VCaP (cell line): ENCODE measurements around the gene SLC4A1.

Experiments used
- H3K27ac ChIP-seq: fragments of 450-650 bp; 2 replicates; pipeline ENCODE4 v1.5.1; 2017
- TF ChIP-seq, protein P1 (sequence below): fragments of 450-650 bp; conservative IDR thresholded peaks from 2 replicates; pipeline ENCODE4 v1.5.1; 2017; ENCODE audit warnings: mild to moderate bottlenecking, moderate library complexity

SLC4A1 gene

DNA sequence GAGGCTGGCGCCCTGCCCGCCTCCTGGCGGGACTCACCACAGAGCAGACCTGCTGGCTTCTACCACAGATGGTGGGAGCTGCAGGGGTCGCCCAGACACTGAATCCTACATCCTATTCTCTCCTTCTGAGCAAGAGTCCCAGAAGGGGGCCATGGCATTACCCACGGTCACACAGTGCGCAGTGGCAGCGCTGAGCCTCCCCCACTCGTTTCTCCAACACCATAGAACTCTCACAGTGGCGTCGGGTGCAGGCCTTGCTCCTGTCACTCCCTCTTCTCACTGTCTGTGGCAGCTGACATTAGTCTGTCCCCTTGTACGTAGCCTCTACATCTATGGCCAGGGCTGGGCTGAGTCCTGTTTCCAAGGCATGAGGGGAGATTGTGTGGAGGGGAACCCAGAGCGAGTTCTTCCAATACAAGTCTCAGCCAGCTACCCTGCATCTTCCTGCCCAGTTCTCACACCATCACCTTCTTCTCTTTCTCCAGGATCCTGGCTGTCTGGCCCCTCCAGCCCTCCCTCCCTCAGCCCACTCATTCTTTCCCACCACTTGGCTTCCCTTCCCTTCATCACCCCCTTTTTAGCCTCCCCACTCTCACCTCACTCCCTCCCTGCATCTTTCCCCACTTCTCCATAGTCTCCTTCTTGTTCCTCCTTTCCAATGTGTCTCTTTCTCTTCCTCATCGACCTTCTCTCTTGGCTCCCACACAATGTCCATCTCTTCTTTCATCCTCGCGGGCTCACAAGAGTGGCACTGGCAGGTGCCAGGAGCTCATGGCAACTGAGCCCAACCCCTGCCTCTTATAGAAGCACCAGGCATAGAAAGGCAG, 54.3 kb downstream of the SLC4A1 start:
- H3K27ac ChIP-seq: no peak overlapping the region
- TF ChIP-seq, protein P1, sequence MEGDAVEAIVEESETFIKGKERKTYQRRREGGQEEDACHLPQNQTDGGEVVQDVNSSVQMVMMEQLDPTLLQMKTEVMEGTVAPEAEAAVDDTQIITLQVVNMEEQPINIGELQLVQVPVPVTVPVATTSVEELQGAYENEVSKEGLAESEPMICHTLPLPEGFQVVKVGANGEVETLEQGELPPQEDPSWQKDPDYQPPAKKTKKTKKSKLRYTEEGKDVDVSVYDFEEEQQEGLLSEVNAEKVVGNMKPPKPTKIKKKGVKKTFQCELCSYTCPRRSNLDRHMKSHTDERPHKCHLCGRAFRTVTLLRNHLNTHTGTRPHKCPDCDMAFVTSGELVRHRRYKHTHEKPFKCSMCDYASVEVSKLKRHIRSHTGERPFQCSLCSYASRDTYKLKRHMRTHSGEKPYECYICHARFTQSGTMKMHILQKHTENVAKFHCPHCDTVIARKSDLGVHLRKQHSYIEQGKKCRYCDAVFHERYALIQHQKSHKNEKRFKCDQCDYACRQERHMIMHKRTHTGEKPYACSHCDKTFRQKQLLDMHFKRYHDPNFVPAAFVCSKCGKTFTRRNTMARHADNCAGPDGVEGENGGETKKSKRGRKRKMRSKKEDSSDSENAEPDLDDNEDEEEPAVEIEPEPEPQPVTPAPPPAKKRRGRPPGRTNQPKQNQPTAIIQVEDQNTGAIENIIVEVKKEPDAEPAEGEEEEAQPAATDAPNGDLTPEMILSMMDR: no peak

DNA sequence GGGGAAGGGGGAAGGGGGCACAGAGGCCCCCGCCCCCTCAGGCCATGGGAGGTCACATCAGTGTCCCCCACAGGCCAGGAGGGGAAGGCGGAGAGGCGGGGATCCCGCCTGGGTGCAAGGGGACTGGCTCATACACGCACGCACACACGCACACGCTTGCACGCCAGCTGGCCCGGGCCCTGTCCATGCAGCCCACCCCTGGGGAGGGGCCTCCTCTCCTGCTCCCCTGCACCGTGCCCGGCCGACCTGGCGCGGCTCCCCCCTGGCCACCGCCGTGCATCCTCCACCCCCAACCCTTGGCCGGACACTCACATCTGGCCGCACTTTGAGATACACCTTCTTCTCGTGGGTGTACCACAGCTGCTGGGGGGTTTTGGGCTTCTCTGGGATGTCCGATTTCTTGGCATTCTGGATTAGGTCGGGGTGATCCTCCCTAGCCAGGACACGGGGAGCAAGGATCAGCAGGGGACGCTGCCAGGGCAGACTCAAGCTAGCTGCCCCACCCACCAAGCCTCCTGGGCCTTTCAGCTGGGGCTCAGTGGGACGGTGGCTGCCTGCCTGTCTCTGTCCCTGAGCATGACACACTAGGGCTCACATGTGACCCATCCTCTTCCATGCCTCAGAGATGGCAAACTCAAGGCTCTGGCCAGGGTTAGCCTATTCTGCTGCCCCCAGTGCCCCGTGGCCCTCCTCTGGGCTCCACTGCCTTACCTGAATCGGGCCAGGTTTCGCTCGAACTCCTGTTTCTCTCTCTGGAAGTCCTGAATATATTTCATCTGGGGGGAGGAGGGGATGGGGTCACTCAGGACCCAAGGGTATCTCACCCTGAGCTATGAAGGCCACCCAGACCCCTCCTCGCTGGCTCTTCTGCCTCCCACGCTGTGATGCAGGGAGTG, 55.2 kb downstream of the SLC4A1 start:
- H3K27ac ChIP-seq: no peak overlapping the region
- TF ChIP-seq, protein P1: no peak

DNA sequence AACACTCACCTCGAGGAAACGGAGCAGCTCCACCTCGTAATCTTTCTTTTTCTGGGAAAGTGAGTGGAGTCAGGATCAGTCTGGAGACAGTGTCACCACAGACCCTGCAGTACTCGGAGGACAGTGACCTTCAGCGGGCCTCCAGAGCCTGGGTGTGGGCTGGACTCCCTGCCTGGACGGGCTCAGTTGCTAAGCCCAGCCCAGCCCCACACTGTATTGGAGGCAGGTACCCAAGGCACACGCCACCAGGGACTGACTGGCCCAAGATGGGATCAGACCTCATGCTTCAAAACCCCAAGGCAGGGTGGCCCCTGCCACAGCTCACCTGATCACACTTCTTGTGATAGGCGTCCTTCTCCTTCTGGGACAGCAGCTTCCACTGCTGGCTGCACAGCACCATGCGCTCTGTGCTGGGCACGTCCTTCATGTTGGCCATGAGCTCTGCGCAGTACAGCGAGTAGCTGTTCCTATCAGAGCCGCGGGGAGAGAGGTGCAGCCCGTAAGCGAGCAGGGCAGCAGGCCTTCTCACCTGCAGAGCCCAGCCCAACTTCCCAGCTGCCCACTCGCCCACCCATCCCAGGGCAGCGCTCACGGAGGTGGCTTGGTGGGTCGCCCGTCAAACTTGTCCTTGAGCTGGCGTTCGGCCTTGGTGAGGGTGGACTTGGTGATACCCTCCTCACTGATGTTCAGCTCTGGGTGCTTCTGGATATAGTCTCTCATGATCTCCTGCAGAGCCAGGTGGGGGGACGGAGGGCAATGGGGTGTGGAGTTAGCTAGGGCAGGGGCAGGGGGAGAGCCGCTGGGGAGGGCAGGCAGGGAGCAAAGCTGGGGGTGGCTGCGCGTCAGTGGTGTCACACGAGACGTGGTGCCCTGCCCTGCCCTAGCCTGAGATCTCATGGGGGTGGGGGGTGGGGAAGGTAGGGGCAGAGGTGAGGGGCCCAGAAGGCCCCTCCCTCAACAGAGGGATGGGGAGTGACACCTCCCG, 56.4 kb downstream of the SLC4A1 start:
- no peak overlapping the region for H3K27ac ChIP-seq
- TF ChIP-seq, protein P1: no peak

DNA sequence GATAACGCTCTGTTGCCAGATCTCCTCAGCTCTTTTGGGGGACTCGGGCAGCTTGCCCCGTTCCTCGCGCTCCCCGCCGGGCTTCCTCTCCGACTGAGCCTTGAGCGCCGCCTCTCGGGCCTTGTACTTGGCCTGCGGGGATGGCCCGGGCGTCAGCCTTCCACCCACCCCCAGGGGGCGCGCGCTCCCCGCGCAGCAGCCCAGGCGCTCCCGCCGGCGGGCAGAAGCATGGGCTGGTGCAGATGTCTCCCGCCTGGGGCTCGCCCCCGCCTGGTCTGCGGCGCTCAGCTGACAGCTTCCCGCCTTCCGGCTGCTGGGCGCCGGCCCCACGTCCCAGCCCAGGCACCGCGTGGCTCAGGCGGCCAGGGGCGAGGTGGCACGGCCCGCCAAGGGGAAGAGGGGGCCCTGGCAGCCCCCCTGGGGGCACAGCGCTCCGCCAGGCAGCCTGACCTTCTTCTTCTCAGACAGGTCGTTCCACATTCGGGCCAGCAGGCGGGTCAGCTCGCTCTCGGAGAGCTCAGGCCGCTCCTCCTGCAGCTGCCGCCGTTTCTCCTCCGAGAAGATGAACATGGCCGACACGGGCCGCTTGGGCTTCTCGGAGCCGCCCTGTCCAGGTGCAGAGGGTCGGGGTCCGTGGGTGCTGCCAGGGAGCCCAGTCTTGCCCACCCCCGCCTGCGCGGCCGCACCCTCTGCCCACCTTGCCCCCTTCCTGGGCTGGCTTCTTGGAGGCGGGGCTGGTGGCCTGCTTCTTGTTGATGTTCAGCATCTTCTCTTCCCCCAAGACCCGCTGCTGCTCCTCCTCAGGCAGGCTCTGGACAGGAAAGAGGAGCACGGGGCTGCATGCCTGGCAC, 57.4 kb downstream of the SLC4A1 start:
- peak overlapping the region; percentile 7; the same call in 1 of the 2 replicates for H3K27ac ChIP-seq
- TF ChIP-seq, protein P1: peak; percentile 80

DNA sequence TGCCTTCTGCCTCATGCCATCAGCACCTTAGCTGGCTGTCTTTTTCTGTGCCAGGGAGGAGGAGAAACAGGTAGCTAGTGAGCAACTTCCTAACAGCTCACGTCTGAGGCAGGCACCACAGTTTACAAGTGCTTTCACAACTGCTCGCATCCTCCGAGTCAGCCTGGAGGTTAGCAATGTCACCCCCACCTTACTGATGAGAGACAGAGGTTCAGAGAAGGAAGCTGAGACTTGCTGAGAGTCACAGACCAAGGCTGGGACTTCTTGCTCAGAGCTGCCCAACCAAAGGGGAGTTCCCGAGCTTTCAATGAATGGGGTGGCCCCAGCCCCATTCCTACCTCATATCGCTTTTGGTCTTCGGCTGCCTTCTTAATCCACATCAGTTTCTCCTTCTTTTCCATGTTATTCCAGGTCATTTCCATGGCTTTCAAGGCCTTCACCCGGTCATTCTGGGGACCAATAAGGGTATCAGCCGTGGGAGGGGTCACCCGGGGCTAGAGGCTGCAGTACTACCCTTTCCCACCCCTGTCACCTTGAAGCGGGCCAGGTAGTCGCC, 58.1 kb downstream of the SLC4A1 start:
- TF ChIP-seq, protein P1: no peak
- H3K27ac ChIP-seq: no peak overlapping the region; the same call in 1 of the 2 replicates

GRCh38 chr17:44207743-44208142, 60.2 kb downstream of the SLC4A1 start:
- TF ChIP-seq, protein P1: no peak
- H3K27ac ChIP-seq: no peak overlapping the region
